ENCODE results near the gene LRP1. TPM values are rescaled to one million over a fixed set of nuclear protein-coding genes. Genes with fewer than 3 reads are reported as not detected.
A peak's percentile ranks its signal among the peaks of the same experiment; 100 is the strongest.

The LRP1 gene
- polyA plus RNA-seq, 3 donors: 60.9 to 106 (median 84.0) TPM

- peak in 10 of 11 donors; percentile 54 to 83 (median 78) for DNase-seq (ENCODE audit: extremely low read depth in 1 of 11, low read depth in 9 of 11, low spot score in 4 of 11)
These were observed 84.9 kb downstream of the LRP1 start for GRCh38 chr12:57213058-57213715.

GRCh38 chr12:57213763-57214397, 85.6 kb downstream of the LRP1 start:
- DNase-seq (ENCODE audit: extremely low read depth in 1 of 11, low read depth in 9 of 11, low spot score in 4 of 11): no peak

GRCh38 chr12:57214398-57214781, 86.1 kb downstream of the LRP1 start:
- peak in 3 of 11 donors; percentile 42 to 54 (median 51) for DNase-seq (ENCODE audit: extremely low read depth in 1 of 11, low read depth in 9 of 11, low spot score in 4 of 11)

GRCh38 chr12:57215065-57215464, 86.8 kb downstream of the LRP1 start:
- DNase-seq (ENCODE audit: extremely low read depth in 1 of 11, low read depth in 9 of 11, low spot score in 4 of 11): no peak

GRCh38 chr12:57215668-57216013, 87.4 kb downstream of the LRP1 start:
- DNase-seq (ENCODE audit: extremely low read depth in 1 of 11, low read depth in 9 of 11, low spot score in 4 of 11): no peak

GRCh38 chr12:57216014-57216911, 88.0 kb downstream of the LRP1 start, which contains the start of gene NXPH4:
TSS of gene NXPH4 (plus strand) at chr12:57216794. CDS start at chr12:57216970, 176 bp downstream.
- no peak for DNase-seq (ENCODE audit: extremely low read depth in 1 of 11, low read depth in 9 of 11, low spot score in 4 of 11)

- no peak for DNase-seq (ENCODE audit: extremely low read depth in 1 of 11, low read depth in 9 of 11, low spot score in 4 of 11)
These were observed 88.9 kb downstream of the LRP1 start for GRCh38 chr12:57216921-57217879.

GRCh38 chr12:57218030-57218853, 90.0 kb downstream of the LRP1 start:
- DNase-seq (ENCODE audit: extremely low read depth in 1 of 11, low read depth in 9 of 11, low spot score in 4 of 11): no peak

- DNase-seq (ENCODE audit: extremely low read depth in 1 of 11, low read depth in 9 of 11, low spot score in 4 of 11): no peak
These were observed 91.1 kb downstream of the LRP1 start for GRCh38 chr12:57219205-57219992.

- DNase-seq (ENCODE audit: extremely low read depth in 1 of 11, low read depth in 9 of 11, low spot score in 4 of 11): no peak
These were observed 91.9 kb downstream of the LRP1 start for GRCh38 chr12:57219993-57220754.

GRCh38 chr12:57220770-57221168, 92.5 kb downstream of the LRP1 start:
- DNase-seq (ENCODE audit: extremely low read depth in 1 of 11, low read depth in 9 of 11, low spot score in 4 of 11): no peak

- no peak for DNase-seq (ENCODE audit: extremely low read depth in 1 of 11, low read depth in 9 of 11, low spot score in 4 of 11)
These were observed 93.1 kb downstream of the LRP1 start for GRCh38 chr12:57221169-57221917.

- no peak for DNase-seq (ENCODE audit: extremely low read depth in 1 of 11, low read depth in 9 of 11, low spot score in 4 of 11)
These were observed 94.3 kb downstream of the LRP1 start for GRCh38 chr12:57222286-57223190.

- DNase-seq (ENCODE audit: extremely low read depth in 1 of 11, low read depth in 9 of 11, low spot score in 4 of 11): no peak
These were observed 95.2 kb downstream of the LRP1 start for GRCh38 chr12:57223191-57224165.
